HG03066 (cell line): ENCODE measurements around the gene VSTM2L.

Experiments used
- ATAC-seq: cut with Tn5 transposase; IDR thresholded peaks from one replicate; pipeline ENCODE4 v1.9.1; 2021; ENCODE audit warnings: low read depth; ENCODE audit not compliant: unreplicated experiment

VSTM2L gene

GRCh38 chr20:37934634-37935375, 31.9 kb downstream of the VSTM2L start:
- ATAC-seq: no peak

GRCh38 chr20:37935435-37935834, 32.5 kb downstream of the VSTM2L start:
- ATAC-seq: no peak

- ATAC-seq: no peak
Measured at GRCh38 chr20:37936041-37936440, 33.1 kb downstream of the VSTM2L start.

- no peak for ATAC-seq
Measured at GRCh38 chr20:37936451-37936850, 33.5 kb downstream of the VSTM2L start.

- ATAC-seq: no peak
Measured at GRCh38 chr20:37937686-37938085, 34.8 kb downstream of the VSTM2L start.

- ATAC-seq: no peak
Measured at GRCh38 chr20:37938181-37938750, 35.3 kb downstream of the VSTM2L start.

- no peak for ATAC-seq
Measured at GRCh38 chr20:37938954-37939353, 36.0 kb downstream of the VSTM2L start.

GRCh38 chr20:37939701-37940560, 37.0 kb downstream of the VSTM2L start:
- no peak for ATAC-seq

- ATAC-seq: no peak
Measured at GRCh38 chr20:37940858-37941257, 37.9 kb downstream of the VSTM2L start.

GRCh38 chr20:37941332-37941731, 38.4 kb downstream of the VSTM2L start:
- ATAC-seq: no peak

GRCh38 chr20:37941992-37942391, 39.1 kb downstream of the VSTM2L start:
- no peak for ATAC-seq

GRCh38 chr20:37943033-37943432, 40.1 kb downstream of the VSTM2L start:
- no peak for ATAC-seq

GRCh38 chr20:37943501-37944455, 40.9 kb downstream of the VSTM2L start:
- ATAC-seq: no peak

GRCh38 chr20:37944456-37944981, 41.6 kb downstream of the VSTM2L start:
- no peak for ATAC-seq

GRCh38 chr20:37945091-37945547, 42.2 kb downstream of the VSTM2L start:
- ATAC-seq: no peak

GRCh38 chr20:37946946-37947345, 44.0 kb downstream of the VSTM2L start:
- ATAC-seq: no peak

GRCh38 chr20:37947943-37948342, 45.0 kb downstream of the VSTM2L start:
- no peak for ATAC-seq

- ATAC-seq: no peak
Measured at GRCh38 chr20:37948956-37949355, 46.0 kb downstream of the VSTM2L start.

- no peak for ATAC-seq
Measured at GRCh38 chr20:37954190-37954589, 51.3 kb downstream of the VSTM2L start.

GRCh38 chr20:37954626-37955025, 51.7 kb downstream of the VSTM2L start:
- no peak for ATAC-seq
